PC-9 (cell line): ENCODE results near the gene PHC2. TPM values are rescaled to one million over a fixed set of nuclear protein-coding genes. Genes with fewer than 3 reads are reported as not detected.

Experiments
- BruUV-seq: library from RNA; stranded (reverse); fragments of 400-500 nt; replicated peaks from 2 replicates; lab custom pipeline; 2021; lab: Mats Ljungman, UMichigan
- CTCF ChIA-PET: fragments of 300-600 bp; sonication (Branson Sonifier 250); formaldehyde crosslinking; loops from one replicate; lab custom pipeline; 2022; ENCODE audit warnings: antibody characterized with exemption; lab: Charles Lee
- POLR2A ChIA-PET: fragments of 300-600 bp; sonication (Branson Sonifier 250); formaldehyde crosslinking; loops from one replicate; lab custom pipeline; 2022; ENCODE audit warnings: antibody characterized with exemption; ENCODE audit not compliant: unreplicated experiment; lab: Charles Lee
- DNase-seq, 2 experiments: peaks; one replicate each; pipeline versions ENCODE4 v3.0.0 to v3.0.0-alpha.2; 2015 to 2022; ENCODE audit warnings: mixed read lengths in 1 of 2
- H2AFZ ChIP-seq: fragments of 200-600 bp; sonication (generic); 2 replicates; pipeline ENCODE4 v1.8.1; 2017; ENCODE audit warnings: antibody characterized with exemption
- H3F3A ChIP-seq: fragments of 200-600 bp; sonication (generic); 2 replicates; pipeline ENCODE4 v1.8.1; 2017; ENCODE audit warnings: antibody characterized with exemption, mild to moderate bottlenecking, low read depth; ENCODE audit not compliant: insufficient read depth
- H3K27ac ChIP-seq: fragments of 200-600 bp; sonication (generic); 2 replicates; pipeline ENCODE4 v1.6.1; 2016; ENCODE audit warnings: mixed run types
- H3K27me3 ChIP-seq: fragments of 200-600 bp; sonication (generic); 2 replicates; pipeline ENCODE4 v1.6.1; 2016; ENCODE audit warnings: low read depth, mixed run types; ENCODE audit not compliant: insufficient read depth
- H3K36me3 ChIP-seq: fragments of 200-600 bp; sonication (generic); 2 replicates; pipeline ENCODE4 v1.6.1; 2016; ENCODE audit warnings: low read depth, mixed run types
- H3K4me1 ChIP-seq: fragments of 200-600 bp; sonication (generic); replicated peaks from 2 replicates; pipeline ENCODE4 v1.6.1; 2016; ENCODE audit warnings: mixed run types; ENCODE audit not compliant: insufficient read depth
- H3K4me2 ChIP-seq: fragments of 200-600 bp; sonication (generic); 2 replicates; pipeline ENCODE4 v1.6.1; 2017; ENCODE audit warnings: mixed run types
- H3K4me3 ChIP-seq: fragments of 200-600 bp; sonication (generic); 2 replicates; pipeline ENCODE4 v1.6.1; 2016; ENCODE audit warnings: mixed run types
- H3K79me2 ChIP-seq: fragments of 200-600 bp; sonication (generic); 2 replicates; pipeline ENCODE4 v1.6.1; 2017; ENCODE audit warnings: low read depth, mixed run types
- H3K9me2 ChIP-seq: fragments of 200-600 bp; sonication (generic); 2 replicates; pipeline ENCODE4 v1.8.1; 2017; ENCODE audit warnings: mild to moderate bottlenecking; ENCODE audit not compliant: insufficient read depth
- H3K9me3 ChIP-seq: fragments of 200-600 bp; sonication (generic); 2 replicates; pipeline ENCODE4 v1.8.1; 2016; ENCODE audit warnings: low read depth; ENCODE audit not compliant: insufficient read depth
- H4K20me1 ChIP-seq: fragments of 200-600 bp; sonication (generic); 2 replicates; pipeline ENCODE4 v1.8.1; 2017; ENCODE audit not compliant: insufficient read depth
- CTCF ChIP-seq: fragments of 200-600 bp; sonication (generic); conservative IDR thresholded peaks from 2 replicates; pipeline ENCODE4 v1.6.1; 2017; ENCODE audit warnings: mixed run types, antibody characterized with exemption, mild to moderate bottlenecking, moderate library complexity
- EZH2 ChIP-seq: fragments of 200-600 bp; sonication (generic); IDR thresholded peaks from 2 replicates; pipeline ENCODE4 v1.8.0; 2017; ENCODE audit warnings: antibody characterized with exemption, low read depth
- intact Hi-C: fragments of 100-400 bp; cut with micrococcal nuclease; formaldehyde crosslinking; loops from one replicate; pipeline ENCODE4 v1.10.0; 2022; ENCODE audit not compliant: unreplicated experiment
- total RNA-seq: library from RNA; stranded (reverse); gene quantifications from 2 replicates; pipeline ENCODE4 v1.2.3, GENCODE V29; 2021

The PHC2 gene
- total RNA-seq, 1 experiment from 2014 or later: 48.1 TPM

GRCh38 chr1:33468531-33468930 is 37.6 kb upstream of the PHC2 start:
- intact Hi-C loops: no loop called here
- no peaks in the 10 kb centered on the region for H3K9me2 ChIP-seq
- no TSS peak for BruUV-seq

GRCh38 chr1:33468011-33468410 is 37.1 kb upstream of the PHC2 start:
- CTCF ChIA-PET: interaction anchor here (0.5 to 0.6 kb wide), 2 partner anchors 643 to 696 kb away, joined by 4 to 5 read pairs; no protein-coding TSS in a partner anchor
- Histone ChIP-seq H2AFZ (no peak overlapping the region), H3K4me1 (peaks cover 6% of the 10 kb centered on the region), H3K27me3 (no peaks in the 10 kb centered on the region), H3K36me3 (no peaks in the 10 kb centered on the region), H3K79me2 (peaks cover 2% of the 10 kb centered on the region; the same call in 1 of the 2 replicates), H3K9me3 (no peaks in the 10 kb centered on the region), H3K4me2 (no peak overlapping the region), H3K9me2 (no peaks in the 10 kb centered on the region), H3K4me3 (no peak overlapping the region), H4K20me1 (no peaks in the 10 kb centered on the region), H3F3A (no peaks in the 10 kb centered on the region), H3K27ac (no peak overlapping the region)
- no peak for TF ChIP-seq CTCF
- no peak for TF ChIP-seq EZH2
- intact Hi-C loops: no loop called here
- no TSS peak for BruUV-seq
- DNase-seq: no peak
- POLR2A ChIA-PET: no interaction called here

More at GRCh38 chr1:33468531-33468930, 37.6 kb upstream of the PHC2 start:
- Histone ChIP-seq H2AFZ (no peak overlapping the region), H3K27ac (no peak overlapping the region), H4K20me1 (no peaks in the 10 kb centered on the region), H3K27me3 (no peaks in the 10 kb centered on the region), H3K9me3 (no peaks in the 10 kb centered on the region), H3K4me2 (no peak overlapping the region), H3K4me3 (no peak overlapping the region), H3K4me1 (peaks cover 10% of the 10 kb centered on the region), H3K79me2 (peaks cover 7% of the 10 kb centered on the region; the same call in 1 of the 2 replicates), H3K36me3 (no peaks in the 10 kb centered on the region), H3F3A (no peaks in the 10 kb centered on the region)
- no peak for DNase-seq
- ChIA-PET CTCF (interaction anchor here (0.5 kb wide), 1 partner anchor 696 kb away, joined by 5 read pairs; no protein-coding TSS in a partner anchor), POLR2A (no interaction called here)
- TF ChIP-seq CTCF: no peak
- no peak for TF ChIP-seq EZH2

GRCh38 chr1:33466159-33466558 is 35.3 kb upstream of the PHC2 start:
- H3K4me3 ChIP-seq: no peak overlapping the region
- H3K36me3 ChIP-seq: no peaks in the 10 kb centered on the region
- no peaks in the 10 kb centered on the region for H3K9me3 ChIP-seq
- TF ChIP-seq EZH2: no peak
- TF ChIP-seq CTCF: no peak
- no peaks in the 10 kb centered on the region for H4K20me1 ChIP-seq
- no peak for DNase-seq
- no peak overlapping the region for H3K27ac ChIP-seq
- no peaks in the 10 kb centered on the region for H3K79me2 ChIP-seq
- no peaks in the 10 kb centered on the region for H3K27me3 ChIP-seq
- H3K9me2 ChIP-seq: no peaks in the 10 kb centered on the region
- no peaks in the 10 kb centered on the region for H3K4me1 ChIP-seq
- intact Hi-C loops: no loop called here
- POLR2A ChIA-PET: no interaction called here
- H3F3A ChIP-seq: no peaks in the 10 kb centered on the region
- no peak overlapping the region for H2AFZ ChIP-seq
- no peak overlapping the region for H3K4me2 ChIP-seq
- BruUV-seq: no TSS peak
- CTCF ChIA-PET: no interaction called here
